ENCODE data around the gene KCND3.

DNA sequence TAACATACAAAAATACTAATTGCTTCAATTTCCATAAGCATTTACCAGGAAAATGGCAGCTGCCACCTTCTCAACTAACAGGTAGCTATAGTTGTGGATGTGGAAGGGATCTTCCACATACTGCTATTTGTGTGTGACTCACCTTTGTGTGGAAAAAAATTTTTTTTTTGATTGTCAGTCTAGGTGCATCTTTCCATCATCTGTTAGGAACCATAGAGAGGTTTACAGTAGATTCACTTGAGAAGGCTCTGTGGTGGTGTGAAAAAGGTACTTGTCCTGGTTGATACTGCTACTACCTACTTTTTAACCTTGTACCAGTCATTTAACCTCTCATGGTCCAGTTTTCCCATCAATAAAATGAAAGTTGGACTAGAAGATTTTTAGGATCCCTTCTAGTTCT lies 220.8 kb downstream of the KCND3 start:
- no peak for TF ChIP-seq GATA2 (IDR thresholded peaks at IDR 0.05; ENCODE audit: low read depth, low read length)
- TF ChIP-seq GATA3 (IDR thresholded peaks at IDR 0.05; ENCODE audit: low read depth, low read length), result no peak
